Stromal cell of bone marrow (primary cell): ENCODE data around the gene TLCD1.
"Not testable (repeated sequence)": the region's sequence is repeated elsewhere in the genome, so short reads cannot be mapped to it uniquely, and the experiment has no call there.

Source experiments
- DNase-seq: peaks from one replicate; pipeline ENCODE4 v3.0.0-alpha.2; 2012; ENCODE audit warnings: low read depth

TLCD1 gene

DNA sequence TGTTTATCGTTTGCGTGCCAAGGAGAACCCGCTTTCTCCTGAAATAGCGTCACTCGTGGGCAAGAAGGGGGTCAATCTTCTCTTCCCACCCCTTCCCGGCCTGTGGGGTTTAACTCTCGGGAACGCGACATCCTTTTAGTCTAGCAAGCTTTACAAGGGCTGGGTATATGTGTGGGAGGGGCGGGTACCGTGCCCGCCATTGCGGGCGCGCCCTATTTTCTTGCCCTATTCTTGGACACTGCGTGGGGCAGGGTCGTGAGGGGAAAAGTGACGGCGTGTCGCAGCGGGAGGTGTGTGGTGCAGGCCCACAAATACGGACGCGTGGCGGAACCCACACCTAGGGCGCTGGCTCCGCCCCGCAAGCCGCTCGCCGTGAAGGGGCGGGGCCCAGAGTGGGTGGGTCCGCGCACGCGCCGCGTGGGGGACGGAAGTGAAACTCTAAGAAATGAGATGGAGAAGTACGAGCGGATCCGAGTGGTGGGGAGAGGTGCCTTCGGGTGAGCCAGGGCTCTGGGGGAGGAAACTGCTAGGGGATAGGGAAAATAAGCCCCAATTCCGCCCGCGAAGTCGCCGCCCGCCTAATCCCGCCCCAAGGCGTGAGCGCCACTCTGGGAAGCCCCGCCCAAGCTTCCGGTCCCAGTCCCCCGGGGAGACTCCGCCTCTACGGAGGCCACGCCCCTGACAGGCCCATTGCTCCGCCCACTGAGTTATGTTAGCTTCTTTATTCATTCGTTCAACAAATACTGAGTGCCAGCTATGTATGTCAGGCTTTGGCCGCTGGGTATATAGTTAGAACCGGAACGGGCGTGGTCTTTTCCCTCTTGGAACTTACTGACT lies 2.5 kb upstream of the TLCD1 start, which contains the start of gene NEK8:
TSS of gene NEK8 (plus strand) at position 425 of the 837 bp plus-strand sequence. CDS start at position 451, 26 bp downstream.
- peak; percentile 83 for DNase-seq

DNA sequence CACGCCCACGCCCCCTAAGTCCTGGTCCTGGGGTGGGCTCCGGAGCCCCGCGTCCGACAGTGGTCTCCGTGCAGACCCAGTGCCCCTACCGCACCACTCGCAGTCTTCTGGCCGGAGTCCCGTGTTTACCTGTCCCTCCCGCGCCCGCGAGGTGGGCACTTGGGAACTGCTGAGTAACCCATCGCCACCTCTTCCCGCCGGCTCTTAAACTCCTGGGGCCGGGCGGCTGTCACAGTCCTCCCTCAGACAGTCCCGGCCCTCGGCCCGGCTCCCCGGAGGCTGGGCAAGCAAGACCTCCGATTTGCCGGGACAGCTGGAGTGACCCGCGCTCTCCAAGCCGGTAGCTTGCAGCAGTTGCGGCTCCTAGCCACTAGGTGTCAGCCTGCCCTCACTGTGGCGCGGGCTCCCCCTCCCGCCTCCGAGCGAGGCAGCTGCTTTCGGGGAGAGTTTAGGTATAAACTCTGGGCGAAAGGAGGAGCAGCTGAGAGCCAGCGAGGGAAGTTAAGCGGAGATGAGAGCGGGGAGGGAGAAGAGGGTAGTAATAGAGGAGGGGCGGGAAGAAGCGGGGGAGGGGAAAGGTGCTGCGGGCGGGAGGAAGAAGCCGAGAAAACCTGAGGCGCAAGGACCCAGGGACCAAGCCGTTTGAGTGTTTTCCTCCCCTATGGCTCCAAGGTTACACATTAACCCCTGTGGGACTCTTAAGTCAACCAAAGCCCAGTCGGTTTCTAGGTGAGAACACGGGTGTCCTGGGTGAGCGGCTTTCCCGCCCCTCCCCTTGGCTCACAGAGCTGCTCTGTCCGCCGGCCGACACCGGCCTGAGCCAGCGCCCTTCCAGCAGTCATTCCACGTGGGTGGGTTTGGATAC lies 826 bp upstream of the TLCD1 start:
- peak; percentile 84 for DNase-seq

DNA sequence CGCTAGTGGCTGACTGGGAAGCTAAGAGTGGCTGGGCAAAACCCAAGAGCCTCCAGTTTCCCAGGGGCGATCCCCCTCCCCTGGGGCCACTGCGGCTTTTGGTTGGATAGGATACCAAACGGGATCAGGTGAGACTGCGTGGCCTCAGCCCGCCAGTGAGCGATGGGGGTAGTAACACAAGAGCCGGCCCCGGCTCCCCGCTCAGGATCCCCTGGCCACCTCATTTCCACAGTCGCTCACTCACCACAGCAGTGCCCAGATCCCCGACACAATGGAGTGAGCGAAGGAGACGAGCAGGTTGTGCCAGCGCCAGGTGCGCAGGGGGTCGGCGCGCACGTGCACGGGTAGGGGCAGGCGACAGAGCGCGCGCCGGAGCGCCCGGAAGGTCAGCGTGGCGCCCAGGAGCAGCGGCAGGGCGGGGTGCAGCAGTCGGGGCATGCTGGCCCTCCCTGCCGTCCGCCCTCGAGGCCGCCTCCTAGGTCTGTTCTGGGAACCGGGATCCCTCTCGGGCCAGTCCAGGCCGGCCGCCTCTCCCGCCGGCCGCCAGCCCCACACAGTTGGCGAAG lies 290 bp downstream of the TLCD1 start:
- peak; percentile 52 for DNase-seq

DNA sequence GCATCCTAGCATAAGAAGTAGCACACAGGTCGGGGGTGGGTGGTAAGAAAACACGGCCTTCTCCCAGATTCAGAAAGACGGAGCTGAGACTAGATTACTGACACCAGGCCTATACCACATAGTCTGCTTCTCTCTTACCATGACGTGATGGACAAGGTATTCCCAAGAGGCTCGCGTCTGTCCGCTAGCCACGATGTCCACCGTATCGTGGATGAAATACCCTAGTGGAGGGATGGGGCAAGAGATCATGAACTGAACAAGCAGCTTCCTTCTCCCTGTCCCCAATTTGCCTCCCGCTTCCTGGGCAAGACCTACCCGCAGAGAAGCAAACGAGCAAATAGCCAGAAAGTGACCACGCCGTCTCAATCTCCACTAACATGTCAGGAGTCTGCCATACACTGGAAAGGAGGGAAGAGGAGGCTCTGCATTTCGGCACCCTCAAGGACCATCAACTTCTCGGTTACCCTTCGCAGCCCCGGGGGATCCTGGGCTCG lies 820 bp downstream of the TLCD1 start:
- no peak for DNase-seq

DNA sequence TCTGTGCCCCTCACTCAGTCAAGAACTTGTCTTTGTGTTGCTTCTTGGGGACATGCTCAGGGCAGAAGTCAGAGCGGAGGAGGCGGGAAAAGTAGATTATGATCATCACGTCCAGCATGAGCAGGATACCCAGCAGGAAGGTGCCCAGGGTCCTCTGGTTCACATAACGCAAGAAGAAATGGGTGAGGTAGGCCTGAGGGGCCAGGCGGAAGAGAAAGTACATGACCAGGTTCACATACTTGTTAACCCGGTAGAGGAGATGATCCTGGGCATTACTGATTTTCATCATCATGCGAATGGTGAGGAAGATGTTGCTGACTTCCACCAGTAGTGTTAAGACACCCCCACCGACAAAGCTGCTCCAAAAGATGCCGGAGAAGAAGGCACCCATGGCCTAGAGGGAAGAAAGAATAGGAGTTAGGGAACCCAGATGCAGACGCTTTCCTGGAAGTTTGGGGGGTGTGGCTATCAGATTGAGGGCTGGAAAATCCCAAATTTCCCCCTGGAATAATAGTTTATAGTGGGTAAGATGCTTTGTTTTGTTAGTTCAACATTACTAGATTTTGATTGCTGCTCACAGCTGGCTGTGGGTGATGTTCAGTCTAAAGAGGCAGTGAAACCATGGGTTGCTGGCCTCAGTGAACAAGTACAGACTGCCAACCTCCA lies 1.4 kb downstream of the TLCD1 start:
- DNase-seq: no peak

DNA sequence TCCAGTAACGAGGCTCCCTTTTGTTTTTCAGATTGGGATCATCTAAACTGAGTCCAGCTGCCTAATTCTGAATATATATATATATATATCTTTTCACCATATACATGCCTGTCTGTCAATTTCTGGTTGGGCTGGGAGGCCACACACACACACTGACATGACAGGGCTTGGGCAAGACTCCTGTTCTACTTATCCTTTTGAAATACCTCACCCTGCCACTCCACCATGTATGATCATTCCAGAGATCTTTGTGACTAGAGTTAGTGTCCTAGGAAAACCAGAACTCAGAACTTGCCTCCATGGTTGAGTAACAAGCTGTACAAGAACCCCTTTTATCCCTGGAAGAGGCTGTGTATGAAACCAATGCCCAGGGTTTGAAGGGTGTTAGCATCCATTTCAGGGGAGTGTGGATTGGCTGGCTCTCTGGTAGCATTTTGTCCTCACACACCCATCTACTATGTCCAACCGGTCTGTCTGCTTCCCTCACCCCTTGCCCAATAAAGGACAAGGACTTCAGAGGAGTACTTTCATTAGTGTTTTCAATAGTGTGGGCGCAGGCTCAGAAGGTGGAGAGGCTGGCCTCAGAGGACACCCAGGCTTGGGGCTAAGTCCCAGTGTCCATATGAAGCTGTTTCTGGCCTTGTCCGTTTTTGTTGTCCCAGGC lies 2.1 kb downstream of the TLCD1 start:
- not testable (repeated sequence) for DNase-seq

DNA sequence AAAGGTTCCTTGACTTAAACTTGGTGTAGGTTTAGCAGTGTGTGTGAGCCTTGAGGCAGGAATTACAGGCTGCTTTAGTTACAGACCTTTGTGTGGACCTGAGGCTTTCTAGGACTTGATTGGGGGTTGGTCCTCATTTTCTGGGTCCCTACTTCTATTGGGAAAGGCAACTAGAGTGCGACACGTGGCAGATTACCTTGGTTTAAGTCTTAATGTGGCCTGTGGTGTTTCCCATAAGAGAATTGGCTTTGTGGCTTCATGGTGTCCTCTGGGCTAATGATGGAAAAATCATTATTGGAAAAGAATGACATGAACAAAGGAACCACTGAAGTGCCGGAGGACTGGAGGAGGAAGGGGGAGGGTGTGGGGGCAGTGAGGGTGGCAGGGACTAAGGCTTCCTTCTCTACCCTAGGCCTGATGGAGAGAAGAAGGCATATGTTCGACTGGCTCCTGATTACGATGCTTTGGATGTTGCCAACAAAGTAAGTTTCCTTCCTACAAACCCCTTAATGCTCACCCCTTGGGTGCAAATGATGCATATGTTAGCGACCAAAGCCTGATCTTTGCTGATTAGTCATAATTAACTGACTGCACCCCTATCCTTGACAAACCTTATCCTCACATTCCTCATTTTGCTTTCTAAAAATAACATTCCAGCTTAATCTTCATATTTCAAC lies 2.7 kb downstream of the TLCD1 start:
- no peak for DNase-seq

DNA sequence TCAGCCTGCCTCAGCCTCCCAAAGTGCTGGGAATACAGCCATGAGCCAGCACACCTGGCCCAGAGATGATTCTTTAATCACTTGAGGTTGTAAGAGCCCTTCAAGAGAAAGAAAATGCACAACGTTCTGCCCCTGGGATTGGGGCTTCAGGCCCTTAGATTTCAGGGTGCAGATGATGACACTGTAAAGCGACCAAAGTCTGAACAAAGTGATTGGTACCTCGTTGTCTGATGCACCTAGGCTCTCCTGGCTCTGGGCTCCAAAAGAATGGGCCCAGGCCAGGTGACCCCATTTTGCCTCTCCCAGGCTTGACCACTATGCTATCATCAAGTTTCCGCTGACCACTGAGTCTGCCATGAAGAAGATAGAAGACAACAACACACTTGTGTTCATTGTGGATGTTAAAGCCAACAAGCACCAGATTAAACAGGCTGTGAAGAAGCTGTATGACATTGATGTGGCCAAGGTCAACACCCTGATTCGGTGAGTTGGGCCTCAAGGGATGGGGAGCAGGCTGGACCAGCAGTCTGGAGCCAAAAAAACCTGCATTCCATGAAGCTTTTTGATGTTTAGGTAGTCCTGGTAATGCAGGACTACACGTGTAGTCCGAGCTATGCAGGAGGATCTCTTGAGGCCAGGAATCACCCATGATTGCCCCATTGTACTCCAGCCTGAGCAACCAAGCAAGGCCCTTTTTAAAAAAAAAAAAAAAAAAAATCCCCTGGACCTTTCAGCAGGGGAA lies 3.4 kb downstream of the TLCD1 start:
- DNase-seq: no peak

DNA sequence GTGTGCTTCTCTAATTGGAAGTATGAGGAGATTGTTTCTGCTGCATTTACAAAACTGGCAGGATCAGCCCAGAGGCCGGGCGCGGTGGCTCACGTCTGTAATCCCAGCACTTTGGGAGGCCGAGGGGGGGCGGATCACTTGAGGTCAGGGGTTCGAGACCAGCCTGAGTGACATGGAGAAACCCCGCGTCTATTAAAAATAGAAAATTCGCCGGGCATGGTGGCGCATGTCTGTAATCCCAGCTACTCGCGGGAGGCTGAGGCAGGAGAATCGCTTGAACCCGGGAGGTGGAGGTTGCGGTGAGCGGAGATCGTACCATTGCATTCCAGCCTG lies 5.1 kb downstream of the TLCD1 start:
- DNase-seq: not testable (repeated sequence)

DNA sequence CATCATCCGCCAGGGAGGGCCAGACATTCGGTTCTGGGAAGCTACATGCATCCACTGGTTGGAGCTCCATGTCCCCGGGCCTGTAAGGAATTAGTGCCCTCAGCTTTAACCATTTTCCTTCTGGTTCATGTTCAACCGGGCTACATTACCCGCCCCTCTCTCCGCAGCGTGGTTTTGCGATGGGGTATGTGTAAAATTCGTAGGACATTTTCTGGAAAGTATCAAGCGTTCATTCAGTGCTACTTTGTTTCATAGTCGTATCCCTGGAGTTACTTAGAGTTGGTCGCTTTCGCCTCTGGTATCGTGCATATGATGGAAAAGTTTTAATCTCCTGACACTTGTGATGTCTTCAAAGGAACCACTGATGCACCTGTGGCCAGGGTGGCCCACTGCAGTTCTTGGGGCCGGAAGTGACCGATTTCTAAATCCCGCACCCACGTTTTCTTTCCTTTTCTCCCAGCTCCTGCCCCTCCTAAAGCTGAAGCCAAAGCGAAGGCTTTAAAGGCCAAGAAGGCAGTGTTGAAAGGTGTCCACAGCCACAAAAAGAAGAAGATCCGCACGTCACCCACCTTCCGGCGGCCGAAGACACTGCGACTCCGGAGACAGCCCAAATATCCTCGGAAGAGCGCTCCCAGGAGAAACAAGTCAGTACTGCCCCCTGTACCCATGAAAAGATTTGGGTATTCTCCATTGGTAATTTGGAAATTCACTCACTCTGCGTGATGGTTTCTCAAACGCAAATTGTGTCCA lies 5.6 kb downstream of the TLCD1 start:
- DNase-seq: no peak

DNA sequence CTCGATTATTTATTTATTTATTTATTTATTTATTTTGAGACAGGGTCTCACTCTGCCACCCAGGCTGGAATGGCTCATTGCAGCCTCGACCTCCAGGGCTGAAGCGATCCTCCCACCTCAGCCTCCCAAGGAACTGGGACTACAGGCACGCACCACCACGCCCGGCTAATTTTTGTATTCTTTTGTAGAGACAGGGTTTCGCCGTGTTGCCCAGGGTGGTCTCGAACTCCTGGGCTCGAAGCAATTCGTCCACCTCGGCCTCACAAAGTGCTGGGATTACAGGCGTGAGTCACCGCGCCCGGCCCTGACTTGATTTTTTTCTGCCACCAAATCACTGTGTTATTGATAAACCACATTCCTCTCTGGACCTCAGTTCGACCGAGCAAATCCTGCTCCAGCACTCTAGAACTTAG lies 7.0 kb downstream of the TLCD1 start:
- no peak for DNase-seq

DNA sequence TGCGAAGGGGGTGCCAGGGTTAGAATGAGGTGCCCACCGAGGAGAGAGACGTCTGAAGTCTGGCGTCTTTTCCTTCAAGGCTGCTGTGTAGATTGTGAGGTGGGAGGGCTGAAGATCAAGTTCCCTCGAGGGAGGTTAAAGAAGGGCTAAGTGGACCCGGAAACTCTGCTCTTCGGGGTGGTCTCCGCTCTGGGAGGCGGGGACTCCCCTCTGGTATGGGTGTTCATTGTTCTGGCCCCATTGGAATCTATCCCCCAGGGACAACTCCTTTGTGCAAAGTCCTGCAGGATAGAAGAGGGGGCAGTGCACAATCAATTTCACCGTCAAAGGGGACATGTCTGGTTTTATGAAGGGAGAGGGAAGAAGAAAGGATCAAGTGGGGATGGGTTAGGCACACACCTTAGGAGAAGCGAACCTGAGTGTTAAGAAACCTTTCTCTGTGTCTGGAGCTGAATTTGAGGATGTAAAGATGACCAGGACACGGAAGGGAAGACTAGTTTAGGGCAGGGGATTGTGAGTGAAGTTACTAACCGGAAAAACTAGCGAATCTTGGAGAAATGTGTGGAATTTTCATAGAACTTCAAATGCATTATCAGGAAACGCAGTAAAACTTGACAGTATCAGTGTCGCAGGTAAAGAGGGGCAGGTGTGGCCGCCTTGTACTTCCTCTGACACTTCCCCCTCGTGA lies 7.6 kb downstream of the TLCD1 start:
- no peak for DNase-seq

DNA sequence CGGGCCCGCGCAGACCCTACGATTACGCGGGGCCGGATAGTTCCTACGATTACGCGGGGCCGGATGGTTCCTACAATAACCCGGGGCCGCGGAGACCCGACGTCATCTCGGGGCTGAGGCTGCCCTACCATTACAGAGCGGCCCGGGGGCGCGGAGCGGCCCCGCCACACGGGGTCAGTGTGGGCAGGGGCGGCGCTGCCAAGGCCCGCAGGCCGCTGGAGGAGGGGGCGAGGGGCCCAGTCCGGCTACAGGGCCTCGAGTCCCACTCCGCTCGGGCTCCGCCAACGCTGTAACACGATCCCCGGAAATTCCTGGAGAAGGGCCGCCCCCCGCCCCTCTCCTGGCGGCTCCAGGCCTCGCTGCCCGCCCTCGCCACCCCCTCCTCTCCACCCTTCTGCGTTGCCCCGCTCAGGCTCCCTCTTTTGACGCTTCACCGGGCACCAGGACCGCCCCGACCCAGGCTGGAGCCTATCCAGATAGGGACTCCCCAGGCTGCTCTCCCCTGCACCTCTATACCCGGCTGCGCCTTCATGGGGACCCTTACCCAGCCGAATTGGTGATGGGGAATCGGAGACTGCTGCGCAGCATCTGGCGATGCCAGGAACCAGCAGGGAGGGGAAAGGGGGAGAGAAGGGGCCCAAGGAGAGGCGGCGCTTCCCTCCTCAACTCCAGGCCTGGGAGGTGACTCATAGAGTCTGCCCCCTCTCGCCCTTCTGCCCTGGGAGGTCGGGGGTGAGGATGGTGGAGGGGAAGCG lies 8.3 kb downstream of the TLCD1 start, which contains the start of gene RAB34:
TSS of gene RAB34 (minus strand) at position 291 of the 755 bp plus-strand sequence. CDS start 602 bp downstream, outside the sequence.
- DNase-seq: peak; percentile 68

DNA sequence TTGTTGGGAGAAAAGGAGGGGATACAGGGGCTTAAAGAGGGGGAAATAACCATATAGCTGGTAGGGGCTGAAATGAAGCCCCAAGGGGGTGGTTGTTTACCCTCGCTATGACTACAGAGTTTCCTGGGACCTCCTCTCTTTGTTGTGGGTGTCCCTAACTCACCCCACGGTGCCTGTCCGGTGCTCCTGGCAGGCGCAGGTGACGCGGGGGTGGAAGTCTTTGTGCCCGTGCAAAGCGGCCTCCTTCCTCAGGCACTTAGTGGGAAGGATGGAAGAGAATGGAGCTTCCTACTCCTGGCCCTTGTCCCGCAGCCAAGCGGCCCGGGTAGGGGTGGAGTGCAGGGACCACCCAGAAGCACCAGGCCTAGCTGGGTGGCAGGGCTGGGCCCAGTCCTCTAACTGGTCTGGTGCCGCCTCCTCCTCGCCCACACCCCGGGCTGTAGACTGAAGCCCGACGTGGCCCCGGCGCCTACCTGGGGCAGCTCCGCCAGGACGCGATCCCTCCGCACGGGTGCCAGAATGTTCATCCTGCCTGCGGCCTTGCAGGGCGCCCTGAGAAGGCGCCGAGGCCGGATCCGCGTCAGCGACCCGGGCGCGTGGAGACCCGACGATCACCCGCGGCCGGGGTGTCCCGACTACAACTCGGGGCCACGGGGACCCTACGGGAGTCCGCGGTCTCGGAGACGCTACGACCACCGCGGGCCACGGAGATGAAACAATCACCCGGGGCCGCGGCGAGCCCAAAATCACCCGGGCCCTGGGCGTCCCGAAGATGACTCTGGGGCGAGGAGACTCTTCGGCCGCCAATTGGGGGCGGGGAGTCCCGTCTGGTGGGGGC lies 9.1 kb downstream of the TLCD1 start:
- DNase-seq: no peak

DNA sequence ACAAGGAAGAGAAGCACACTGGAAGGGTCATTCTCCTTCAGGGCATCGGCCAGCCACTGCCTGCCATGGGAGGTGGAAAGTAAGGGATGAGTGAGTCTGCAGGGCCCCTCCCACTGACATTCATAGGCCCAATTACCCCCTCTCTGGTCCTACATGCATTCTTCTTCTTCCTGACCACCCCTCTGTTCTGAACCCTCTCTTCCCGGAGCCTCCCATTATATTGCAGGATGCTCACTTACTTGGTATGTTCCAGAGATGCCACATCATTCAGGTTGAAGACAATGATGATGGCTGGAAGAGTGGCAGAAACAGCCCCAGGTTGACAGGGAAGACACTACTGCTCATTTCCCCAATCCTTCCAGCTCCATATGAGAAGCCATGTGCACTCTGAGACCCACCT lies 10.8 kb downstream of the TLCD1 start:
- no peak for DNase-seq

DNA sequence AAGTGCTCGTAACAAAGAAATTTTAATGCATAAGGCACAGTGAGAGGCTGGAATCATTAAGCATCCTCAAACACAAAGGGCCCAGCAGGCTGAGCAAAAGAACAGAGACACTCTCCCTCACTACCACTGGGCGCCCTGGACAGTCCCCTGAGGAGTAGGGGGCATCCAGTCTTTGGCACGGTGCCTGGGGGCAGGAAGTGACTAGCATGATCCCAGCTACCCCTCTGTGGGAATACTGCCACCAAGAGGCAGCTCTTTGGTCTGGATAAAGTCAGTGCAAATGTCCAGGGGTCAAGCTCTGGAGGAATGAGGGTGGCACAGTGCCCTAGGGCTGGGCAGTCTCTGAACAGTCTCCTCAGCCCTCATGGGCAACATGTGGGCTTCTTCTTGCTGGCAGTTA lies 11.8 kb downstream of the TLCD1 start:
- DNase-seq: no peak
